Mesendoderm (in vitro differentiated cells): Measurements from ENCODE around the gene ORMDL1. TPM values are rescaled to one million over a fixed set of nuclear protein-coding genes. Genes with fewer than 3 reads are reported as not detected.

Source experiments
- DNase-seq: peaks from one replicate; pipeline ENCODE4 v3.0.0; 2013
- H2AK5ac ChIP-seq: 2 replicates; pipeline ENCODE4 v1.6.1; 2013; ENCODE audit warnings: low read length, inconsistent platforms
- H2BK120ac ChIP-seq: 2 replicates; pipeline ENCODE4 v1.6.1; 2013; ENCODE audit warnings: low read depth, mild to moderate bottlenecking, low read length, moderate library complexity, mixed read lengths
- H2BK15ac ChIP-seq: replicated peaks from 2 replicates; pipeline ENCODE4 v1.6.1; 2013; ENCODE audit warnings: low read depth, mild to moderate bottlenecking, moderate library complexity
- H2BK5ac ChIP-seq: 2 replicates; pipeline ENCODE4 v1.6.1; 2013; ENCODE audit warnings: low read length, inconsistent platforms
- H3K18ac ChIP-seq: 2 replicates; pipeline ENCODE4 v1.6.1; 2013; ENCODE audit warnings: mild to moderate bottlenecking, low read length, mixed read lengths
- H3K23ac ChIP-seq: one replicate; pipeline ENCODE4 v1.6.1; 2013; ENCODE audit warnings: low read length
- H3K27ac ChIP-seq: 2 replicates; pipeline ENCODE4 v1.5.1; 2013; ENCODE audit warnings: low read depth, mild to moderate bottlenecking, inconsistent platforms, low read length, moderate library complexity
- H3K27me3 ChIP-seq: 2 replicates; pipeline ENCODE4 v1.6.1; 2013; ENCODE audit warnings: low read length, control low read depth, mild to moderate bottlenecking, inconsistent platforms; ENCODE audit not compliant: insufficient read depth, poor library complexity
- H3K36me3 ChIP-seq: 2 replicates; pipeline ENCODE4 v1.6.1; 2013; ENCODE audit warnings: low read length, inconsistent platforms; ENCODE audit not compliant: control insufficient read depth, insufficient read depth
- H3K4ac ChIP-seq: one replicate; pipeline ENCODE4 v1.6.1; 2013; ENCODE audit warnings: low read depth, mild to moderate bottlenecking, low read length, moderate library complexity
- H3K4me1 ChIP-seq: 2 replicates; pipeline ENCODE4 v1.6.1; 2013; ENCODE audit warnings: low read depth, low read length, inconsistent platforms; ENCODE audit not compliant: control insufficient read depth
- H3K4me2 ChIP-seq: 2 replicates; pipeline ENCODE4 v1.6.1; 2013; ENCODE audit warnings: low read length
- H3K4me3 ChIP-seq: 2 replicates; pipeline ENCODE4 v1.5.1; 2013; ENCODE audit warnings: mild to moderate bottlenecking, low read length
- H3K56ac ChIP-seq: one replicate; pipeline ENCODE4 v1.6.1; 2013; ENCODE audit warnings: low read length
- H3K79me1 ChIP-seq: 2 replicates; pipeline ENCODE4 v1.6.1; 2013; ENCODE audit warnings: low read length, inconsistent platforms
- H3K79me2 ChIP-seq: 2 replicates; pipeline ENCODE4 v1.6.1; 2013; ENCODE audit warnings: mild to moderate bottlenecking, low read length; ENCODE audit not compliant: control insufficient read depth, insufficient read depth
- H3K9ac ChIP-seq: 2 replicates; pipeline ENCODE4 v1.6.1; 2013; ENCODE audit warnings: low read length, inconsistent platforms
- H4K5ac ChIP-seq: one replicate; pipeline ENCODE4 v1.6.1; 2013; ENCODE audit warnings: low read length
- H4K8ac ChIP-seq: one replicate; pipeline ENCODE4 v1.6.1; 2013; ENCODE audit warnings: low read depth, mild to moderate bottlenecking, control low read depth, low read length, moderate library complexity
- WGBS: extraction: QIAGEN DNeasy Blood & Tissue Kit; methylation state at CpG from one replicate; pipeline ENCODE4 v1.1.7; 2013; ENCODE audit warnings: low lambda C conversion rate, missing lambda C conversion rate; ENCODE audit not compliant: insufficient coverage; ENCODE audit errors: extremely low coverage; 5-methylcytosine and 5-hydroxymethylcytosine counted together
- polyA plus RNA-seq, 2 experiments: library from polyadenylated mRNA; stranded (reverse); fragments of 200-250 nt; gene quantifications; one replicate each; pipeline ENCODE4 v1.2.3, GENCODE V29; 2013

ORMDL1 gene, protein sequence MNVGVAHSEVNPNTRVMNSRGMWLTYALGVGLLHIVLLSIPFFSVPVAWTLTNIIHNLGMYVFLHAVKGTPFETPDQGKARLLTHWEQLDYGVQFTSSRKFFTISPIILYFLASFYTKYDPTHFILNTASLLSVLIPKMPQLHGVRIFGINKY
- 69.6 TPM for polyA plus RNA-seq (2013, experiment 1 of 2)
- polyA plus RNA-seq (2013, experiment 2 of 2): 69.5 TPM

DNA sequence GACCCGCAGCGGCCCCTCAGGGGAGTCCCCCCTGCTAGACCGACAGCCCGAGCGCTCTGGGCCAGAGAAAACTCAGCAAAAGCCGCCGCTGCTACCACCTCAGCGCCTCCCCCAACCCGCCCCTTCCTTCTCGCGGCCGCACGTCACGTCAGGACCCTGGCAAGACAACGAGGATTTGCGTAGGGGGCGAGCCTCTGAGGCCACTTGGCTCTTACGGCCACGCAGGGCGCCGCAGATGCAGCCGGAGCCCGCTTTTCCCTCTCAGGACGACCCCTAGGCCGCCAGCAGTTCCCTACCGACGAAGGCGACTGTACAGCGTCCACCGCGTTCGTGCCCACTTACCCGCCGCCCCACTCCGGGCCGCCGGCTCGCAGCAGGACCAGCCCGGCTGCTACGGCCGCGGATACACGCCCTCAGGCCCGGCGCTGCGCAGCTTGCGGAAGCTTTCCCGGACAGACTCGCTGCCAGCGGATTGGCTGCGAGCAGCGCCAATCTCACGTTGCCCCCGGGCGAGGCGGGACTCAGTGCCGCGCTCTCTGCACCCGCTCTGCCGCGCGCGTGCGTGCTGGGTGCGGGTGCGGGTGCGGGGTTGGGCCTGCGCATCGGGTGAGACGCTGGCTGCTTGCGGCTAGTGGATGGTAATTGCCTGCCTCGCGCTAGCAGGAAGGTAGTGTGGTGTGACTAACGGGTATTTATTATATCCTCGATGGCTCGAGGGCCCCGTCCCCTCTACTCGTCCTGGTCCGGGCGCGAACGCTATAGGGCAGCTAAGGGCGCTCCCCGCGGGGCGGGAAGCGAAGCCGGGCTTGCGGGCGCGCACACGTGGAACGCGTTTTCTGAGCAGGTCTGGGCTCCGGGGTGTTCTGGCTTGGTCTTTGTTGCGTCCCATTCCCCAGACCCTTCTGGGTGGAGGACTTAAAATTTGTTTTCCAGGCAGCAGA lies at the start of gene ORMDL1, which contains the start of gene PMS1:
ORMDL1 (minus strand) TSS at position 413 of the 941 bp plus-strand sequence. CDS start 1,744 bp downstream, outside the sequence.
PMS1 (plus strand) TSS at position 524 of the 941 bp plus-strand sequence. CDS start 7,360 bp downstream, outside the sequence.
- no peaks in the 10 kb centered on the region for H3K27me3 ChIP-seq
- H2AK5ac ChIP-seq: peak within 1 kb of the TSS; percentile 60
- no CpG with 5 or more reads among the region's 96 CpGs for WGBS
- H3K4me3 ChIP-seq: peak within 1 kb of the TSS; percentile 91
- H3K79me1 ChIP-seq: peaks cover 11% of the 10 kb centered on the region
- peak within 1 kb of the TSS; percentile 58 for H4K8ac ChIP-seq
- peak within 1 kb of the TSS; percentile 92 for H3K9ac ChIP-seq
- H3K4me2 ChIP-seq: peak within 1 kb of the TSS; percentile 71
- H3K18ac ChIP-seq: peak within 1 kb of the TSS; percentile 53
- no peak within 1 kb of the TSS for H4K5ac ChIP-seq
- peak within 1 kb of the TSS; percentile 98 for H3K56ac ChIP-seq
- H3K79me2 ChIP-seq: peaks cover 33% of the 10 kb centered on the region
- no peak within 1 kb of the TSS for H2BK5ac ChIP-seq
- no peak within 1 kb of the TSS for H2BK120ac ChIP-seq
- H3K27ac ChIP-seq: peak within 1 kb of the TSS; percentile 93
- no peak within 1 kb of the TSS for H2BK15ac ChIP-seq
- H3K4me1 ChIP-seq: peaks cover 5% of the 10 kb centered on the region
- H3K36me3 ChIP-seq: no peaks in the 10 kb centered on the region
- H3K23ac ChIP-seq: no peak within 1 kb of the TSS
- H3K4ac ChIP-seq: no peak within 1 kb of the TSS
- DNase-seq: peak; percentile 97

DNA sequence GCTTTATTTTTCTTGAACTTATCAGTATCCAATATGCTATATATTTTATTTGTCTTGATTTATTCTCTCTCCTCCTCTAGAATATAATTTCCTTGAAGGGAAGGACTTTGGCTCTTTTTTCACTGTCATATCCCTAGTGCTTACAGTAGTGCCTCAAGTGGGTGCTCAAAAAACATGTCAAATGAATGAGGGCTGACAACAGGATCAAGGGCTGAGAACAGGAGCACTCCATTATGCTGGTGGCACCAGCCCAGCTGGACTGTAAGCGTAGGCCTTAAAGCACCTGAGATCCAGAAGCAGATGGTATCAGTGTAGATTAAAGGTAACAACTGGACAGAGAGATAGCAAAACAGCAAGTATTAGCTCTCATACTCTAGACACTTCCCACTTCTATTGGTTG lies 46.4 kb upstream of the ORMDL1 start:
- Histone ChIP-seq H3K4me3 (no peak overlapping the region), H3K56ac (no peak overlapping the region), H3K79me1 (no peaks in the 10 kb centered on the region), H3K4me2 (no peak overlapping the region), H2BK5ac (no peak overlapping the region), H3K27me3 (no peaks in the 10 kb centered on the region), H4K5ac (no peak overlapping the region), H3K27ac (no peak overlapping the region), H4K8ac (no peak overlapping the region), H2AK5ac (no peak overlapping the region), H3K4me1 (peaks cover 4% of the 10 kb centered on the region), H3K18ac (no peak overlapping the region), H3K9ac (no peak overlapping the region), H3K4ac (no peak overlapping the region), H3K36me3 (no peaks in the 10 kb centered on the region), H3K23ac (no peak overlapping the region), H2BK120ac (no peak overlapping the region), H2BK15ac (no peak overlapping the region), H3K79me2 (no peaks in the 10 kb centered on the region)
- no CpG with 5 or more reads among the region's 1 CpG for WGBS
- no peak for DNase-seq

DNA sequence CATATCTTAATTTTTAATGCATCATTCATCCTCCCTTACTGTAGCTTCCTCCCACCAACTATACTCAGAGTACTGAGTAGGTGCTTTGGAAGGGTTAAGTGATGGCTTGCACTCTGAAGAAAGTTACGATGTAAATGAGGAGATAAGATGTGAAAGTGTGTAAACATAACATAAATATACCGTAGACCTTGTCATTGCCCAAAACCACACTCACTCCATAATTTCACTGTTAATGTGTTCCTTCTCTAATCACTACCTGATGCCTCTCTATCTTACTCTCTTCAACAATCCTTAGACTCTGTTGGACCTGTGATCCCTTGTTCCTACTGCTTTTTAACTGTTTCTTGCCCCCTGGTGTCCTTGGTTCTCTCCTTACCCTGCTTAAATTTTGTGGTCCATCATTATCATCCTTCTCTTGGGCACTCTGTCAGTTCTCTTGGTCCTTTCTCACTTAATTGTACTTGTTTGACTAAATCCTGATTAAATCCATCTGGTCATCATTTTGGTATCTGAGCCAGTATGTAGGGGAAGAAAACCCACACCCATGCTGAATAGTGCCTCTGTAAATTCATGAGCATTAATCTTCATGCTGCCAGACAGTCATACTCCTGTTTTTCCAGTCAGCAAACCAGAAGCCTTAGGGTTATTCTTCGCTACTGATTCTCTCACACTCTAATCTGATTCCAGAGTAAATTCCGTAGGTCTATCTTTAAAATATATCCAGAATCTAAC lies 45.1 kb upstream of the ORMDL1 start:
- Histone ChIP-seq H3K56ac (no peak overlapping the region), H3K79me1 (no peaks in the 10 kb centered on the region), H4K5ac (no peak overlapping the region), H3K4me1 (peaks cover 4% of the 10 kb centered on the region), H3K36me3 (no peaks in the 10 kb centered on the region), H3K9ac (no peak overlapping the region), H2BK5ac (no peak overlapping the region), H3K4ac (no peak overlapping the region), H3K23ac (no peak overlapping the region), H2AK5ac (no peak overlapping the region), H3K4me3 (no peak overlapping the region), H4K8ac (no peak overlapping the region), H3K27me3 (no peaks in the 10 kb centered on the region), H2BK15ac (no peak overlapping the region), H2BK120ac (no peak overlapping the region), H3K27ac (no peak overlapping the region), H3K4me2 (no peak overlapping the region), H3K79me2 (no peaks in the 10 kb centered on the region), H3K18ac (no peak overlapping the region)
- no peak for DNase-seq
- no CpG with 5 or more reads among the region's 4 CpGs for WGBS

DNA sequence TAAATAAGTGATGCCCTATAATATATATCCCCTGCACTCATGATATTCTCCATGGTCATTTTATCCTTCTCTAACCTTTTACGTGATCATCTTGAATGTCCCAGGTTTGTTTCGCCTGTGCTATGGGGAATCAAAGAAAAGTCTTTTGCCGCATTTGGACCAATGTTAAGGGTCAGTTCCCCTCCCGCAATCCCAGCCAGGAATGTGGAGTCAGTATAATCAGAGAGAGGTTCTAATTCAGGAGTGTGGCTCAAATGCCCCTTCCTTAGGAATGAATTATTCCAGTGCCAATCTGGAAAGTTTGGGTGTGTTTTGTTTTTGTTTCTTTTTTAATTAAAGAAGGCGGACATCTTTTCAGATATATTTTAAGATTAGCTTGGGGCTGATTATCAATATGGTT lies 41.9 kb upstream of the ORMDL1 start:
- Histone ChIP-seq H3K27ac (no peak overlapping the region), H3K27me3 (no peaks in the 10 kb centered on the region), H2BK15ac (no peak overlapping the region), H3K36me3 (no peaks in the 10 kb centered on the region), H3K18ac (no peak overlapping the region), H4K8ac (no peak overlapping the region), H4K5ac (no peak overlapping the region), H3K56ac (no peak overlapping the region), H2BK5ac (no peak overlapping the region), H3K79me2 (no peaks in the 10 kb centered on the region), H3K79me1 (no peaks in the 10 kb centered on the region), H2BK120ac (no peak overlapping the region), H3K4me3 (no peak overlapping the region), H2AK5ac (no peak overlapping the region), H3K23ac (no peak overlapping the region), H3K9ac (no peak overlapping the region), H3K4me1 (peaks cover 4% of the 10 kb centered on the region), H3K4me2 (no peak overlapping the region), H3K4ac (no peak overlapping the region)
- DNase-seq: peak; percentile 50
- WGBS: no CpG with 5 or more reads among the region's 5 CpGs

DNA sequence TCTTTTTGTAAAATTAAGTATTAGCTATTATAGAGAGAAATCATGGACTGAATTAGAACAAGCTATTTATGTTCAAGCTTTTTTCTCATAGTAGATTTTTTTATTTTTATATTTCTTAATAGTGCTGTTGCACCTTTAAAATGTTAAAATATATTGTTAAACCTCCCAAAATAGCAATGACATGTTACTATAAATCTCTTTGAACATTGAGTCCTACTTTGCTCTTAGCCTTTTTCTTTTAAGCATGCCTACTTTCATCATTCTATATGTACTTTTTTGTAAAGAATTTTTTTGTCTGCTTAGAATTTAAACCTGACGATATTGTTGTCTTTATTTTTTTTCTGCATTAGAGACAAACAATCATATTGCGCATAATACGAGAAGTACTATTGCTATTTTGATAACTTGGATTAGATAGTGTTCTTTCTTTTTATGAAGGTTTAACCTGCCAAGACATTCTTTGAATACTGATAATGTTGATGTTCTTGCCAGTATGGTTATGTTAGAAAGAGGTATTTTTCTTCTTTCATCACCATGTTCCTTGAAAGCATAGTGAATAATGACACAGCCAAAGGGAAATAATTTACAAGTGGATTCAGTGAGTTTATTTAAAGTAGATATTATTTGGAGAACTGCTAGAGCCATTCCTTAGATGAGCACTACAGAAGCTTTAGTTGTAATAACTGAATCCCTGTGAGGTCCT lies 40.7 kb upstream of the ORMDL1 start:
- Histone ChIP-seq H3K27me3 (no peaks in the 10 kb centered on the region), H3K23ac (no peak overlapping the region), H2BK15ac (no peak overlapping the region), H2BK5ac (no peak overlapping the region), H3K79me1 (no peaks in the 10 kb centered on the region), H3K4me3 (no peak overlapping the region), H3K36me3 (no peaks in the 10 kb centered on the region), H3K79me2 (no peaks in the 10 kb centered on the region), H2AK5ac (no peak overlapping the region), H4K5ac (no peak overlapping the region), H4K8ac (no peak overlapping the region), H3K56ac (no peak overlapping the region), H3K27ac (no peak overlapping the region), H3K4me1 (peaks cover 4% of the 10 kb centered on the region), H3K9ac (no peak overlapping the region), H3K4ac (no peak overlapping the region), H3K4me2 (no peak overlapping the region), H2BK120ac (no peak overlapping the region), H3K18ac (no peak overlapping the region)
- no CpG with 5 or more reads among the region's 3 CpGs for WGBS
- DNase-seq: no peak
